IPS-18c (cell line): Measurements from ENCODE around the gene SPATA6L.

Source experiments
- H3K4me3 ChIP-seq: 2 replicates; pipeline ENCODE4 v1.7.0; 2013; ENCODE audit warnings: low read depth, mild to moderate bottlenecking, low read length, moderate library complexity; ENCODE audit not compliant: insufficient read depth
- H3K9me3 ChIP-seq: one replicate; pipeline ENCODE4 v1.6.1; 2013; ENCODE audit warnings: mild to moderate bottlenecking, low read length, moderate library complexity; ENCODE audit not compliant: control insufficient read depth, insufficient read depth

SPATA6L gene

GRCh38 chr9:4581035-4581760 is 85.1 kb downstream of the SPATA6L start:
- Histone ChIP-seq H3K4me3 (no peak overlapping the region), H3K9me3 (no peaks in the 10 kb centered on the region)

- H3K4me3 ChIP-seq: no peak overlapping the region
- no peaks in the 10 kb centered on the region for H3K9me3 ChIP-seq
Measured at GRCh38 chr9:4579001-4579400, 87.3 kb downstream of the SPATA6L start.

- H3K9me3 ChIP-seq: no peaks in the 10 kb centered on the region
- H3K4me3 ChIP-seq: no peak overlapping the region
Measured at GRCh38 chr9:4576448-4576847, 89.8 kb downstream of the SPATA6L start.

GRCh38 chr9:4575997-4576396 is 90.3 kb downstream of the SPATA6L start:
- H3K9me3 ChIP-seq: no peaks in the 10 kb centered on the region
- no peak overlapping the region for H3K4me3 ChIP-seq

GRCh38 chr9:4574657-4575243 is 91.5 kb downstream of the SPATA6L start:
- no peak overlapping the region for H3K4me3 ChIP-seq
- H3K9me3 ChIP-seq: no peaks in the 10 kb centered on the region

- Histone ChIP-seq H3K4me3 (no peak overlapping the region), H3K9me3 (no peaks in the 10 kb centered on the region)
Measured at GRCh38 chr9:4573634-4574389, 92.5 kb downstream of the SPATA6L start.

GRCh38 chr9:4573176-4573575 is 93.1 kb downstream of the SPATA6L start:
- no peaks in the 10 kb centered on the region for H3K9me3 ChIP-seq
- no peak overlapping the region for H3K4me3 ChIP-seq

- Histone ChIP-seq H3K9me3 (no peaks in the 10 kb centered on the region), H3K4me3 (no peak overlapping the region)
Measured at GRCh38 chr9:4572184-4572826, 94.0 kb downstream of the SPATA6L start.

GRCh38 chr9:4569101-4569500 is 97.2 kb downstream of the SPATA6L start:
- no peak overlapping the region for H3K4me3 ChIP-seq
- H3K9me3 ChIP-seq: no peaks in the 10 kb centered on the region

GRCh38 chr9:4567601-4568000 is 98.7 kb downstream of the SPATA6L start:
- Histone ChIP-seq H3K9me3 (no peaks in the 10 kb centered on the region), H3K4me3 (no peak overlapping the region)

- no peak overlapping the region for H3K4me3 ChIP-seq
- no peaks in the 10 kb centered on the region for H3K9me3 ChIP-seq
Measured at GRCh38 chr9:4566806-4567205, 99.5 kb downstream of the SPATA6L start.

- no peak overlapping the region for H3K4me3 ChIP-seq
Measured at GRCh38 chr9:4563105-4563504, 103.2 kb downstream of the SPATA6L start.

GRCh38 chr9:4559261-4560182 is 106.8 kb downstream of the SPATA6L start:
- H3K9me3 ChIP-seq: no peaks in the 10 kb centered on the region
- no peak overlapping the region for H3K4me3 ChIP-seq

More at GRCh38 chr9:4563105-4563504, 103.2 kb downstream of the SPATA6L start:
- no peaks in the 10 kb centered on the region for H3K9me3 ChIP-seq

GRCh38 chr9:4558371-4558998 is 107.8 kb downstream of the SPATA6L start:
- Histone ChIP-seq H3K4me3 (no peak overlapping the region), H3K9me3 (no peaks in the 10 kb centered on the region)

- Histone ChIP-seq H3K4me3 (no peak overlapping the region), H3K9me3 (no peaks in the 10 kb centered on the region)
Measured at GRCh38 chr9:4555236-4555635, 111.0 kb downstream of the SPATA6L start.

GRCh38 chr9:4553951-4554381 is 112.3 kb downstream of the SPATA6L start:
- Histone ChIP-seq H3K9me3 (no peaks in the 10 kb centered on the region), H3K4me3 (no peak overlapping the region)
